GM21360 (cell line): Measurements from ENCODE around the gene CDKL2.
"Not testable (repeated sequence)": the region's sequence is repeated elsewhere in the genome, so short reads cannot be mapped to it uniquely, and the experiment has no call there.

Experiments used
- ATAC-seq: cut with Tn5 transposase; IDR thresholded peaks from one replicate; pipeline ENCODE4 v1.9.1; 2021; ENCODE audit warnings: mild to moderate bottlenecking, moderate library complexity; ENCODE audit not compliant: unreplicated experiment

Gene CDKL2

DNA sequence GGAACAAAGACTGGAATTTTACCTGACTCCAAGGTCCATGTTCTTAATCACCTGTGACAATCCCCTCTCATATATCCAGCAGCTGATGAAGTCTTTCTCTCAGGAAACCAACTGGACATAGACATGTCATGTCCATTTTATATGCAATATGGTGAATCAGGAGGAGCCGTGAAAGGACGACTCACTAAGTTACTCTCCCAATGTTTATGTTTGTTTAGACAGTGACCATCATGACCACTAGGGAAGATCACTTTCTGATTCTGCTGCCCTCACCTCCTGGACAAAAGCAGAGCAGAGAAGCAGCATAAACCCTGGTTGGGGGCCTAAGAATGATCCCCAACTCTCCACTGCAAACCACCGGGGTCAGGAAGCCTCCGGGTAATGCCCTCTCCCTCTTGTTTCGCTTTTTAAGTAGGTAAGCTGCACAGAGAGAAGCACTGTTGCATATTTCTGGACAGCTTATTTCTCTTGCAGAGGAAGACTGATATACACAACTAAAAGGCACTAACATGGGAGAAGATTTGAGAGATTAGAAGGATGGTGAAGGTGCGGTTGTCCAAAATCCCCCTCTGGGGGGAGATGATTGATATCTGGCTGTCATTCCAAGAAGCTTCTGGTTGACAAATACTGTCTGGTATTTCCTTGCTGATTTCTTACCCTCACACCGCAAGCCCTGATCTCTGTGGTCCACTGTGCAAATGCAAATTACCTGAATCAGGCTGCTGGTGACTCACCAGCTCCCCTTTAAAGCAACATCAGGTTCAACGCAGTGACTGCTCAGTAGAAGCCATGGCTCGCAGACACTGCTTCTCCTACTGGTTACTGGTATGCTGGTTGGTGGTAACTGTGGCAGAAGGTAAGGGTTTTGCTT, 74.8 kb downstream of the CDKL2 start, which contains the start of gene ODAPH:
Gene ODAPH, plus strand, starts transcription at position 773 of the 871 bp plus-strand sequence. Its CDS starts 17 bp downstream, at position 790.
- ATAC-seq = peak; percentile 75

DNA sequence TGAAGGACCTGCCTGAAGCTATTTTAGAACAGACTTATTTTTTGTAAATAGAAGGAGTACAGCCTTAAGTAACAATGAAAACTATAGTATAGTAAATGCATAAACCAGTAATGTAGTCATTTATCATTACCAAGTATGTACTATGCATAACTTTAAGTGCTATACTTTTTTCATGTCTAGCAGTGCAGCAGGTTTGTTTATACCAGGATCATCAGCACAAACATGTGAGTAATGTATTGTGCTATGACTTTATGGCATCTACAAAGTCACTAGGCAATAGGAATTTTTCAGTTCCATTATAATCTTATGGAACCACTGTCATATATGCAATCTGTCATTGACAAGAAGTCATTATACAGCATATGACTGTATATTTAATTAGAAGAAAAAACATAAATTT, 77.9 kb downstream of the CDKL2 start:
- no peak for ATAC-seq

DNA sequence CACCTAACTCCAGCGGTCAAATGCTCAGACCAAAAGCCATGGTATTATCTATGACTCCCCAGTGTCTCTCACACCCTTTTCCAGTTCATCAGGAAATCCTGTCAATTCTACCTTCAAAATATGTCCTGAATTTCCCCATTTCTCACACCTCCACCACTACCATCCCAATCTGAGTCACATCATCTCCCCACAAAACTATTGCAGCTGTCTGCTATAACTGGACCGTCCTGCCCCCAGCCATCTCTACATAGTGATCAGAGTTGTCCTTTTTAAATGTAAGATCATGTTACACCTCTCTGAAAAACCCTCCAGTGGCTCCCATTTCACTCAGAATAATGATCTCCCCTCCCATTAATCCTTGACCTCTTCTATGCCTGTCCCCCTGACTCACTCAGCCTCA, 81.3 kb downstream of the CDKL2 start:
- no peak for ATAC-seq

DNA sequence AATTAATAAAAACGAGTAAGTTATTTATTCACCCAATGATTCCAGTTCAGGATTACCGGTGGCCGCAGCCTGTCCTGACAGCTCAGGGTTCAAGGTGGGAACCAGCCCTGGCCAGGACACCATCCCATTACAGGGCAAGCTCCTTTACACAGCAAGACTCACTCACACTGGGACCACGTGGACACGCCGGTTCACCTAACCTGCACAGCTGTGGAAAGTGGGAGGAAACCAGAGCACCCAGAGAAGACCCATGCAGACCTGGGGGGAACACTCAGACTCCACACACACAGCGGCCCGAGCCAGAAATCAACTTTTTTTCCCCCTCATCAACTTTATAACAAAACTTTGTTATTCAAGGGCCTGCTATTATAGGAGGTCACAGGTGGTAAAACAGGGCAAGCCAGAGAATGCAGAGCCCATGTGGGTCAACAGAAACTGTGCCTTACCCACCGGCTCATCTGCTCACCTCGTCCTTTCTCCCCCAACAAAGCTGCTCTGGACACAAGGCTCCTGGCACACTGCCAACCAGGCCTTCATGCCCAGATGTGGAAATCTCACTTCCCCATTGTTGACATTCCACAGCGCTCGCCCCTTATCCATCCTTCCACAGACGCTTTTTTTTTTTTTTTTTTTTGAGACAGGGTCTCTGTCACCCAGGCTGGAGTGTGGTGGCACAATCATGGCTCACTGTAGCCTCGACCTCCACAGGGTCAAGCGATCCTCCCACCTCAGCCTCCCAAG, 82.5 kb downstream of the CDKL2 start:
- no peak for ATAC-seq

DNA sequence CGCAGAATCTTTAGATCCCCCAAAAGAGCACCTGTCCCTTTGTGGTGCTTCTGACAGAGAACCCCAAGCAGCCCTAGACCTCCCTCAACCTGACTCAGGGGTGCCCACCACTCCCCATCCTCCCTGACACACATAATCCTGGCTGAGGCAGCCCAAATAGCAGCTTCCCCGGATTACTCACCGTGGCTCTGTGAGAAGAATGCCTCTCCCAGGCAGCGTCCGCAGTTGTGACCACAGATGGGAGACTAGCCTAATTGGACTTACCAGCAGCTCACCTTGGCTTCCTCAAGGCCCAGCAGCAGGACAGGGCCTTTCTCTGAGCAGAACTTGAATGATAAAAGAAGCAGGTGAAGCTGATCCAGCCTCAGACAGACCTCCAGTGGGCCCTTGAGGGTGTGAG, 84.8 kb downstream of the CDKL2 start:
- no peak for ATAC-seq

DNA sequence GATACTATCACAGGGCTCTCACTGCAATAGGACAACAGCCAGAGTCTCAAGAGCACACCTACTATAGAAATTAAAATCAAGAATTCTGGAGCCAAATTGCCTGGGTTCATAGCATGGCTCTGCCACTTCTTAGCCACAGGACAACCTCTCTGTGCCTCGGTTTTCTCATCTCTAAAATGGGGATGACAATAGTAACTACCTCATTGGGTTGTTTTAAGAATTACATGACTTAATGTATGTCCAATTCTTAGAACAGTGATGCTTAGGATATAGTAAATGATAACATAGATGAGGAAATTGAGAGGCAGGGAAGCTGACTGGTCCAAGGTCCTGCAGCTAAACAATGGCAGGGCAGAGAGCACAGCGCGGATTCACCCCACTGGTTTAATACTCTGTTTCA, 85.5 kb downstream of the CDKL2 start:
- ATAC-seq = no peak

DNA sequence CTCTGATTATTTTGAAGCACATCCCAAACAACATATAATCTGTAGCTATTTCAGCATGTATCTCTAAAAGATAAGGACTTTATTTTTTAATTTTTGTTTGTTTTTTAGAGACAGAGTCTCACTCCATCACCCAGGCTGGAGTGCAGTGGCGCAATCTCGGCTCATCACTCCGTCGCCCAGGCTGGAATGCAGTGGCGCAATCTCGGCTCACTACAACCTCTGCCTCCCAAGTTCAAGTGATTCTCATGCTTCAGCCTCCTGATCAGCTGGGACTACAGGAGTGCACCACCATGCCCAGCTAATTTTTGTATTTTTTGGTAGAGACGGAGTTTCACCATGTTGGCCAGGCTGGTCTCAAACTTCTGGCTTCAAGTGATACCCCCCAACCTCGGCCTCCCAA, 86.1 kb downstream of the CDKL2 start:
- ATAC-seq = not testable (repeated sequence)

DNA sequence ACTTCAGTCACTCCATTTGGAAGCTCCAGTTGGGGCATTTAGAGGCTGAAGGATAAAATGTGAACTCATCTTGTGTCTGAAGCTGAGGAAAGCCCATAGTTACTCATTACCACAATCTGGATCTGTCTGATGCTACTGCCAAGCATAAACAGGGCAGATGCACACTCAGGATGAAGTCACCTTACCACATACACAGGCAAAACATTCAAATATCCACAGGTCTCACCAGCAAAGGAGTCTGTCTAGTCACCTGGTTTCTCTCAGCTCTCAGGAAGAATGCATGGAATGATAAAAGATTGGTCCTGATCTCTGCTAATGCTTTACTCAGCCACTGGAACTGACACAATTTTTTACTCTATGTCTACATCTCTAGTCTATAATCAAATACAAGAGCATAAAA, 87.5 kb downstream of the CDKL2 start:
- ATAC-seq = no peak

DNA sequence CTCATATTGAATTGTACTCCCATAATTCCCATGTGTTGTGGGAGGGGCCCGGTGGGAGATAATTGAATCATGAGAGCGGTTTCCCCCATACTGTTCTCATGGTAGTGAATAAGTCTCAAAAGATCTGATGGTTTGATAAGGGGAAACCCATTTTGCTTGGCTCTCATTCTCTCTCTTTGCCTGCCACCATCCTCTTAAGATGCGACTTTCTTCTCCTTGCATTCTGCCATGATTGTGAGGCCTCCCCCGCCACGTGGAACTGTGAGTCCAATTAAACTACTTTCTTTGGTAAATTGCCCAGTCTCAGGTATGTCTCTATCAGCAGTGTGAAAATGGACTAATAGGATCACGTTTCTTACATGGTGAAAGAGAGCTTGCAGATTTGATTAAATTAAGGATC, 93.0 kb downstream of the CDKL2 start:
- not testable (repeated sequence) for ATAC-seq

DNA sequence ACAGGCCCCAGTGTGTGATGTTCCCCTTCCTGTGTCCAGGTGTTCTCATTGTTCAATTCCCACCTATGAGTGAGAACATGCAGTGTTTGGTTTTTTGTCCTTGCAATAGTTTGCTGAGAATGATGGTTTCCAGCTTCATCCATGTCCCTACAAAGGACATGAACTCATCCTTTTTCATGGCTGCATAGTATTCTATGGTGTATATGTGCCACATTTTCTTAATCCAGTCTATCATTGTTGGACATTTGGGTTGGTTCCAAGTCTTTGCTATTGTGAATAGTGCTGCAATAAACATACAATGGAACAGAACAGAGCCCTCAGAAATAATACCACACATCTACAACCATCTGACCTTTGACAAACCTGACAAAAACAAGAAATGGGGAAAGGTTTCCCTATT, 96.4 kb downstream of the CDKL2 start:
- not testable (repeated sequence) for ATAC-seq

DNA sequence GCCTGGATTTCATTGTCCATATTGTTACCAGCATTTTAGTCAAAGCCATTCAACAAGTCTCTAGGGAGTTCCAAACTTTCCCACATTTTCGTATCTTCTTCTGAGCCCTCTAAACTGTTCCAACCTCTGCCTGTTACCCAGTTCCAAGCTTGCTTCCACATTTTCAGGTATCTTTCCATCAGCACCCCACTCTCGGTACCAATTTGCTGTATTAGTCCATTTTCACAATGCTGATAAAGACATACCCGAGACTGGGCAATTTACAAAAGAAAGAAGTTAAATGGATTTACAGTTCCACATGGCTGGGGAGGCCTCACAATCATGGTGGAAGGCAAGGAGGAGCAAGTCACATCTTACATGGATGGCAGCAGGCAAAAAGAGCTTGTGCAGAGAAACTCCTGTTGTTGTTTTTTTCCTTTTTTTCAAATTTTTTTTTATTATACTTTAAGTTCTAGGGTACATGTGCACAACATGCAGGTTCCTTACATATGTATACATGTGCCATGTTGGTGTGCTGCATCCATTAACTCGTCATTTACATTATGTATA, 96.9 kb downstream of the CDKL2 start:
- ATAC-seq = not testable (repeated sequence)

DNA sequence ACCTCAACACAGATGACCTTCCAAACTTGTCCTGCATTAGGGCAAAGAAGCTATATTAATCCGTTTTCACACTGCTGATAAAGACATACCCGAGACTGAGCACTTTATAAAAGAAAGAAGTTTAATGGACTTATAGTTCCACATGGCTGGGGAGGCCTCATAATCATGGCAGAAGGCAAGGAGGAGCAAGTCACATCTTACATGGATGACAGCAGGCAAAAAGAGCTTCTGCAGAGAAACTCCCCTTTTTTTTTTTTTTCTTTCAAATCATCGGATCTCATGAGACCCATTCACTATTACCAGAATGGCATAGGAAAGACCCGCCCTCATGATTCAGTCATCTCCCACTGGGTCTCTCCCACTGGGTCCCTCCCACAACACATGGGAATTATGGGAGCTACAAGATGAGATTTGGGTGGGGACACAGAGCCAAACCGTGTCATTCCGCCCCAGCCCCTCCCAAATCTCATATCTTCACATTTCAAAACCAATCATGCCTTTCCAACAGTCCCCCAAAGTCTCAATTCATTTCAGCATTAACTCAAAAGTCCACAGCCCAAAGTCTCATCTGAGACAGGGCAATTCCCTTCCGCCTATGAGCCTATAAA, 98.7 kb downstream of the CDKL2 start:
- ATAC-seq = not testable (repeated sequence)

DNA sequence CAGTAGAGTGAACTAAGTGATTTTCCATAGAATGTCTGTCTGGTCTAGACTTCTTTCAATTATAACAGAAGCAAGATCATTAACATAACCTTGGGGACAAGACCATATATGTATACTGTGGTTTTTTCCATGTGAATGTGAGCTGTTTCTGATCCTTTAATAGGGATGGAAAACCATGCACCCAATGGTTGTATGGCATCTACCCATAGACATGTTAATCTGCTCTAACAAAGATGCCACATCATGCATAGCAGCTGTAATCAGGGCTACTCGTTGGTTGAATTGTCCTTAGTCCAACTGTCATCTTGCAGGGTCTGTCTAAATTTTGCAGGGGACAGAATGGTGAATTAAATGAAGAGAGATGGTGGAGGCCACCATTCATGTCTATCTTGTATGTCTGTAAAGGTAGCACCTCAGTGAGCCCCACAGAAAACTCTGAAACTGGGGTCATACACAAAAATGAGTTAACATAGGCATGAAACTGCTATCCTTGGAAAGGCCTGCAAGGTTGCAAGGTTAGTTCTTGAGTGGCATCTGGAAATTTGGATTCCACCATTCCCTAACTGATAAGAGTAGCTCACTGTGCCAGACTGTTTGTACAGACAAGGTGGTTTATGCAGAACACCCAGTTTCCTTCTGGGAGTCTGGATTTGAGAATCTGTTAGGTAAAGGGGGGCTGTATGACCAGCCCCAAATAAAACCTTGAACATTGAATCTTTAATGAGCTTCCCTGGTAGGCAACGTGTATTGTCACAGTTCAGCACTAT, 99.6 kb downstream of the CDKL2 start:
- no peak for ATAC-seq
